Neuronal stem cell (in vitro differentiated cells): ENCODE results near the gene METTL17. TPM values are rescaled to one million over a fixed set of nuclear protein-coding genes. Genes with fewer than 3 reads are reported as not detected.

Source experiments
- DNase-seq: peaks from one replicate; pipeline ENCODE4 v3.0.0-alpha.2; 2013; ENCODE audit warnings: low spot score
- H2AFZ ChIP-seq: one replicate; pipeline ENCODE4 v1.6.1; 2013; ENCODE audit warnings: mild to moderate bottlenecking, low read length, inconsistent platforms
- H2AK5ac ChIP-seq: 2 replicates; pipeline ENCODE4 v1.6.1; 2013; ENCODE audit warnings: low read depth, mild to moderate bottlenecking, inconsistent platforms, low read length, moderate library complexity, mixed read lengths
- H2BK120ac ChIP-seq: 2 replicates; pipeline ENCODE4 v1.6.1; 2013; ENCODE audit warnings: low read depth, mild to moderate bottlenecking, inconsistent platforms, low read length, moderate library complexity, mixed read lengths
- H2BK12ac ChIP-seq: one replicate; pipeline ENCODE4 v1.6.1; 2013; ENCODE audit warnings: low read length, inconsistent platforms
- H2BK15ac ChIP-seq: 2 replicates; pipeline ENCODE4 v1.6.1; 2013; ENCODE audit warnings: mild to moderate bottlenecking, low read length, inconsistent platforms, mixed read lengths
- H2BK5ac ChIP-seq: one replicate; pipeline ENCODE4 v1.6.1; 2013; ENCODE audit warnings: inconsistent platforms, mild to moderate bottlenecking, low read length, moderate library complexity
- H3K14ac ChIP-seq: one replicate; pipeline ENCODE4 v1.6.1; 2013; ENCODE audit warnings: low read length, inconsistent platforms
- H3K18ac ChIP-seq: 2 replicates; pipeline ENCODE4 v1.6.1; 2013; ENCODE audit warnings: low read length, inconsistent platforms
- H3K23ac ChIP-seq: 2 replicates; pipeline ENCODE4 v1.6.1; 2013; ENCODE audit warnings: low read depth, mild to moderate bottlenecking, mixed read lengths, low read length, inconsistent platforms; ENCODE audit not compliant: poor library complexity
- H3K27ac ChIP-seq: replicated peaks from 3 replicates; pipeline ENCODE4 v1.5.1; 2013; ENCODE audit warnings: low read length, inconsistent platforms
- H3K27me3 ChIP-seq, 3 experiments: 2 replicates each; pipeline ENCODE4 v1.6.1; 2013; ENCODE audit warnings: low read length in 3 of 3, mild to moderate bottlenecking in 2 of 3, inconsistent platforms in 1 of 3, low read depth in 1 of 3, mixed read lengths in 1 of 3, moderate library complexity in 1 of 3; ENCODE audit not compliant: control insufficient read depth in 3 of 3, insufficient read depth in 3 of 3
- H3K36me3 ChIP-seq, 2 donors: replicated peaks in 1 of 2; 2 replicates each; pipeline ENCODE4 v1.6.1; 2013; ENCODE audit warnings: low read length in 2 of 2; ENCODE audit not compliant: control insufficient read depth in 2 of 2, insufficient read depth in 2 of 2
- H3K4ac ChIP-seq: 2 replicates; pipeline ENCODE4 v1.6.1; 2013; ENCODE audit warnings: inconsistent platforms, mild to moderate bottlenecking, low read length, moderate library complexity
- H3K4me1 ChIP-seq, 2 donors: 1 replicate in 1 of 2; 2 replicates in 1 of 2; pipeline ENCODE4 v1.6.1; 2013; ENCODE audit warnings: low read length in 2 of 2, low read depth in 1 of 2; ENCODE audit not compliant: control insufficient read depth in 2 of 2, insufficient read depth in 1 of 2
- H3K4me2 ChIP-seq: one replicate; pipeline ENCODE4 v1.6.1; 2013; ENCODE audit warnings: mild to moderate bottlenecking, low read length, inconsistent platforms; ENCODE audit not compliant: insufficient read depth, poor library complexity, severe bottlenecking
- H3K4me3 ChIP-seq, 2 donors: 2 replicates each; pipeline ENCODE4 v1.5.1; 2013; ENCODE audit warnings: low read length in 2 of 2, mild to moderate bottlenecking in 2 of 2, inconsistent platforms in 1 of 2, moderate library complexity in 1 of 2
- H3K79me1 ChIP-seq: one replicate; pipeline ENCODE4 v1.6.1; 2013; ENCODE audit warnings: low read depth, mild to moderate bottlenecking, inconsistent platforms, low read length, moderate library complexity
- H3K9ac ChIP-seq: one replicate; pipeline ENCODE4 v1.6.1; 2013; ENCODE audit warnings: mild to moderate bottlenecking, low read depth, low read length, inconsistent platforms; ENCODE audit not compliant: poor library complexity
- H3K9me3 ChIP-seq, 2 donors: replicated peaks in 1 of 2; 2 replicates each; pipeline versions ENCODE3 to v1.6.1; 2013; ENCODE audit warnings: low read length in 2 of 2, mild to moderate bottlenecking in 2 of 2, inconsistent platforms in 1 of 2, low read depth in 1 of 2, mixed read lengths in 1 of 2, moderate library complexity in 1 of 2; ENCODE audit not compliant: control insufficient read depth in 2 of 2, insufficient read depth in 1 of 2
- H4K8ac ChIP-seq: one replicate; pipeline ENCODE4 v1.6.1; 2013; ENCODE audit warnings: low read depth, mild to moderate bottlenecking, inconsistent platforms, low read length, moderate library complexity
- H4K91ac ChIP-seq: one replicate; pipeline ENCODE4 v1.6.1; 2013; ENCODE audit warnings: low read length, low read depth, mild to moderate bottlenecking, inconsistent platforms; ENCODE audit not compliant: poor library complexity
- WGBS, 2 donors: extraction: QIAGEN DNeasy Blood & Tissue Kit; methylation state at CpG; one replicate each; pipeline ENCODE4 v1.1.7; 2013; ENCODE audit warnings: missing lambda C conversion rate in 2 of 2, mixed read lengths in 1 of 2; ENCODE audit not compliant: insufficient read length in 2 of 2, insufficient replicate concordance in 1 of 2; ENCODE audit errors: extremely low coverage in 2 of 2; 5-methylcytosine and 5-hydroxymethylcytosine counted together
- small RNA-seq: library from polyadenylated mRNA; stranded (forward); fragments of <200 nt; extraction: miRNeasy Mini kit (QIAGEN cat#:217004); gene quantifications from one replicate; pipeline ENCODE3, GENCODE V24; 2013; ENCODE audit not compliant: insufficient read depth

METTL17 gene

DNA sequence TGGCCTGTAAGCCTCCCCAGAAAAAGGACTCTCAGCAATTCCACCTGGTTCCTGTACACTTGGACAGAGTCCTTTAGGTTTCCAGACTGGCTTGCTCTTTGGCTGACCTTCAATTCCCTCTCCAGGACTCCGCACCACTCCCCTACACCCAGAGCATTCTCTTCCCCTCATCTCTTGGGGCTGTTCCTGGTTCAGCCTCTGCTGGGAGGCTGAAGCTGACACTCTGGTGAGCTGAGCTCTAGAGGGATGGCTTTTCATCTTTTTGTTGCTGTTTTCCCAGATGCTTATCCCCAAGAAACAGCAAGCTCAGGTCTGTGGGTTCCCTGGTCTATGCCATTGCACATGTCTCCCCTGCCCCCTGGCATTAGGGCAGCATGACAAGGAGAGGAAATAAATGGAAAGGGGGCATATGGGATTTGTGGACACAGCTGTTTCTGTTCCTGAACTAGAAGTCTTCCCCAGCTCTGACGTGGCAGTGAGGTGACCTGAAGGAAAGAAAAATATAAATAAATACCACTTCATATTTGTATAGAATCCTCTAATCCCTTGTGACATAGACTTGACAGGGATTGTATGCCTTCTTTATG is 53.7 kb downstream of the METTL17 start:
- Histone ChIP-seq H2BK5ac (no peak overlapping the region), H3K79me1 (no peaks in the 10 kb centered on the region), H3K18ac (no peak overlapping the region), H2BK120ac (no peak overlapping the region), H3K4me1 (peaks cover 1 to 2% of the 10 kb centered on the region in 2 donors), H3K14ac (no peak overlapping the region), H3K4me3 (no peak overlapping the region), H3K36me3 (no peaks in the 10 kb centered on the region), H4K8ac (no peak overlapping the region), H2AFZ (no peak overlapping the region), H3K4me2 (no peak overlapping the region), H3K27me3 (peaks cover 0 to 41% (median 0%) of the 10 kb centered on the region in 3 experiments), H3K9me3 (no peaks in the 10 kb centered on the region), H2BK12ac (no peak overlapping the region), H2BK15ac (no peak overlapping the region), H4K91ac (no peak overlapping the region), H3K27ac (no peak overlapping the region), H3K4ac (no peak overlapping the region), H2AK5ac (no peak overlapping the region), H3K9ac (no peak overlapping the region), H3K23ac (no peak overlapping the region)
- DNase-seq: no peak
- WGBS, 2 donors: no CpG with 5 or more reads among the region's 2 CpGs

DNA sequence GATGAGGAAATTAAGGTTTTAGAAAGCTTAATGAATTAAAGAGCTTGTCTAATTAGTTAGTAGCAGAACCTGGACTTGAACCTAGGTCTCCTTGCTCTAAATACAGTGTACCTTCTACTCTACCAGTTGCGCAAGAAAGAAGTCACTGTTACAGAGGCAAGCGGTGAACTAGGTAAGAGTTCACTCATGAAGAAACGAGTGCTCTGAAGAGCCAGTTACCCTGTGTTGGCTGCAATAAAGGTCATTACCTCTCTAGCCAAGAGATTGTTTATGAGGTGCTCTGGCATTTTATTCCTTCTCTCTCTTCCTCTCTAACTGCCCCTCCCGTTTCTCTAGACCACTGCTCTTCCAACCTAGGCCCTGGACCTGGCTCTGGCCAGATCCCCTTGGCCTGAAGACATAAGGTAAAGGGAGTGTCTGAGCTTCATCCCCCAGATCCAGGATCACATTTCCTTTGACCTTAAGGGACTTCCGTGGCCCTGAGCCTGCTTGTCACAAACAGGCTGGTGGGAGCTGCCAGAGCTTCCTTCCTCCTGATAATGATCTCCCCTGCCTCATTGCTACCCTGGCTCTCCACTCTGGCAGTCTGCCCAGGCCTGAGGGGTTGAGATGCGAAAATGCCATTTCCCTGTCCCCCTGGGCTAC is 54.3 kb downstream of the METTL17 start:
- peaks cover 0 to under 1% of the 10 kb centered on the region in 2 donors for H3K4me1 ChIP-seq
- no peak overlapping the region for H3K4ac ChIP-seq
- no peak for DNase-seq

More for the DNA sequence above, 54.3 kb downstream of the METTL17 start:
- no peaks in the 10 kb centered on the region for H3K79me1 ChIP-seq
- no peak overlapping the region for H2AK5ac ChIP-seq
- H4K91ac ChIP-seq: no peak overlapping the region
- no peak overlapping the region for H3K4me2 ChIP-seq
- H3K27ac ChIP-seq: no peak overlapping the region
- H2BK15ac ChIP-seq: no peak overlapping the region
- H2BK5ac ChIP-seq: no peak overlapping the region
- no peak overlapping the region for H4K8ac ChIP-seq
- H2BK12ac ChIP-seq: no peak overlapping the region
- no peak overlapping the region for H2AFZ ChIP-seq
- no peak overlapping the region for H2BK120ac ChIP-seq
- H3K18ac ChIP-seq: no peak overlapping the region
- H3K4me3 ChIP-seq: no peak overlapping the region
- no peak overlapping the region for H3K9ac ChIP-seq
- no peak overlapping the region for H3K23ac ChIP-seq
- H3K36me3 ChIP-seq: no peaks in the 10 kb centered on the region
- H3K9me3 ChIP-seq: no peaks in the 10 kb centered on the region
- WGBS, 2 donors: no CpG with 5 or more reads among the region's 6 CpGs
- H3K27me3 ChIP-seq: peaks cover 0 to 41% (median 0%) of the 10 kb centered on the region in 3 experiments
- H3K14ac ChIP-seq: no peak overlapping the region

Small RNA genes within 50 kb of the gene (small RNA-seq; reads per million reads assigned to genes)
- not detected for gene RN7SL189P
